Prostate gland (tissue), 2 donors: Measurements from ENCODE around the gene DIPK1A.

Experiments used
- CTCF ChIP-seq, 4 experiments: fragments of 200-600 bp in 2 of 4; fragments of 450-650 bp in 2 of 4; sonication (generic) in 2 of 4; IDR thresholded peaks; 1 replicate in 3 of 4; 2 replicates in 1 of 4; pipeline ENCODE4 v1.5.1; 2016 to 2019; ENCODE audit warnings: antibody characterized with exemption in 4 of 4, mild to moderate bottlenecking in 2 of 4, moderate library complexity in 2 of 4
- POLR2AphosphoS5 ChIP-seq: sonication (generic); formaldehyde crosslinking; IDR thresholded peaks from one replicate; pipeline ENCODE4 v1.6.1; 2017; ENCODE audit warnings: antibody characterized with exemption

DNA sequence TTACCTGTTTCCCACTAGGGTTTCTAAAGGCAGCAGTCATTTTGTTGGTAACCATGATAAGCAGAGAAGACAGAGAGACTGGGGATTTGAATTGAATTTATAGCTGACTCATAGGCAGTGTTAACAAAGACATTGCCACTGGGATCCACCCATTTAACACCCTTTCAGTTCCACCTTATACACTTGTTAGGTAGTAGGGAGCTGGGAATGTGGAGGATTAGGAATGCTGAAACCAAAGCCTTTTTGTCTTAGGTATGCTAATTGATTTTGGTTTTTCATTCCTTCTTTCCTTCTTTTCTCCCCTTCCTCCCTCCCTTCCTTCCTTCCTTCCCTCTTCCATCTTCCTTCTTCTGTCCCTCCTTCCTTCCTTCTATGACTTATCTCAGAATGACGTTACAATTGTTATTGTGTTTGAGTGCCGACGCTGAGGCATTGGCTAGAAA, 168.9 kb downstream of the DIPK1A start:
- no peak for TF ChIP-seq CTCF (IDR thresholded peaks at IDR 0.05)
- TF ChIP-seq POLR2AphosphoS5 = no peak
